Peyer's patch (tissue), 4 donors: Measurements from ENCODE around the gene SRCIN1.

Experiments
- POLR2A ChIP-seq, 2 donors: fragments of 450-650 bp; IDR thresholded peaks; one replicate each; pipeline ENCODE4 v1.5.1; 2017; ENCODE audit warnings: antibody characterized with exemption in 2 of 2, mild to moderate bottlenecking in 2 of 2, moderate library complexity in 2 of 2
- TF ChIP-seq, protein P1 (sequence below), 6 experiments: fragments of 450-650 bp in 4 of 6; fragments of 200-600 bp in 2 of 6; sonication (generic) in 1 of 6; IDR thresholded peaks; one replicate each; pipeline ENCODE4 v1.5.1; 2017 to 2019; ENCODE audit warnings: antibody characterized with exemption in 6 of 6, mild to moderate bottlenecking in 3 of 6, moderate library complexity in 1 of 6

DNA sequence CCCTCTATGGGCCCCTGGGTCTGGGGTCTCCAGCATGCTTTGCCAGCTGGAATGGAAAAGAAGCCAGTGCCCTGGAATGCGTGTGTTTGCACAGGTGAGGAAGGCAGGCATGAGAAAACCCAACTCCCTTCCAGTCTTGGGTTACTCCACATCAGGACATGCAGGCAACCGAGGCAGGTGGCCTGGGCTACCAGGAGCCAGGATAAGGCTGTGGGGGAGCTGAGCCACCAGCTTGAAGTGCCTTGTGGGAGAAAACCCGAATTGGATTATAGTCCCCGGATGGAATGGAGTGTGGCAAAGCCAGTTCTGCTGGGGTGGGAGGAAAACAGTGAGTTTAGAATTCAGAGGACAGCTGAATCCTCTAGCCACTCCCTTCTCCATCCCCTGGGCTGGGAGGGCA, 7.2 kb downstream of the SRCIN1 start:
- no peak for TF ChIP-seq POLR2A (IDR thresholded peaks at IDR 0.05)
- TF ChIP-seq, protein P1, sequence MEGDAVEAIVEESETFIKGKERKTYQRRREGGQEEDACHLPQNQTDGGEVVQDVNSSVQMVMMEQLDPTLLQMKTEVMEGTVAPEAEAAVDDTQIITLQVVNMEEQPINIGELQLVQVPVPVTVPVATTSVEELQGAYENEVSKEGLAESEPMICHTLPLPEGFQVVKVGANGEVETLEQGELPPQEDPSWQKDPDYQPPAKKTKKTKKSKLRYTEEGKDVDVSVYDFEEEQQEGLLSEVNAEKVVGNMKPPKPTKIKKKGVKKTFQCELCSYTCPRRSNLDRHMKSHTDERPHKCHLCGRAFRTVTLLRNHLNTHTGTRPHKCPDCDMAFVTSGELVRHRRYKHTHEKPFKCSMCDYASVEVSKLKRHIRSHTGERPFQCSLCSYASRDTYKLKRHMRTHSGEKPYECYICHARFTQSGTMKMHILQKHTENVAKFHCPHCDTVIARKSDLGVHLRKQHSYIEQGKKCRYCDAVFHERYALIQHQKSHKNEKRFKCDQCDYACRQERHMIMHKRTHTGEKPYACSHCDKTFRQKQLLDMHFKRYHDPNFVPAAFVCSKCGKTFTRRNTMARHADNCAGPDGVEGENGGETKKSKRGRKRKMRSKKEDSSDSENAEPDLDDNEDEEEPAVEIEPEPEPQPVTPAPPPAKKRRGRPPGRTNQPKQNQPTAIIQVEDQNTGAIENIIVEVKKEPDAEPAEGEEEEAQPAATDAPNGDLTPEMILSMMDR (IDR thresholded peaks at IDR 0.05): no peak
